Measurements from ENCODE around the gene GASK1B. TPM values are rescaled to one million over a fixed set of nuclear protein-coding genes. Genes with fewer than 3 reads are reported as not detected.

Gene GASK1B
- total and polyA plus RNA-seq, 2 donors (not counting 3 experiments of a cell fraction or from before 2014, with no cell fraction given): 160 to 235 TPM

GRCh38 chr4:158159054-158159717, 13.6 kb downstream of the GASK1B start:
- no peak overlapping the region for H3K4me3 ChIP-seq (replicated peaks in 1 of 3; ENCODE audit: insufficient read depth in 1 of 3, low read depth in 1 of 3, low read length in 3 of 3)
- no peaks in the 10 kb centered on the region for H3K9me3 ChIP-seq (replicated peaks; ENCODE audit: control insufficient read depth, insufficient read depth, low read length)
- peaks cover 74% of the 10 kb centered on the region for H3K4me1 ChIP-seq (ENCODE audit: control insufficient read depth, extremely low read depth, insufficient read depth, low read length)
- H3K27ac ChIP-seq (ENCODE audit: insufficient read depth, low read depth, low read length): peak overlapping the region; percentile 77
- H3K9me1 ChIP-seq (replicated peaks; ENCODE audit: control insufficient read depth, extremely low read depth, insufficient read depth, low read length): no peaks in the 10 kb centered on the region
- intact Hi-C loops (cut with micrococcal nuclease) (no loop called here), dilution Hi-C loops (cut with MboI; ENCODE audit: extremely low pct_ligation_motif_present, low sequenced_read_pairs) (loop anchor here (25.0 kb wide), 1 partner anchor 147 kb away; no protein-coding TSS in a partner anchor)
- POLR2A ChIA-PET: no interaction called here
- peak overlapping the region; percentile 11 for H3K9ac ChIP-seq (replicated peaks; ENCODE audit: extremely low read depth, insufficient read depth, low read length)
- TF ChIP-seq FOS (IDR thresholded peaks at IDR 0.05; ENCODE audit: borderline replicate concordance, insufficient read depth, low read length) (no peak), EZH2 (IDR thresholded peaks at IDR 0.05; ENCODE audit: borderline replicate concordance, low read depth, low read length, severe bottlenecking) (no peak), MYC (IDR thresholded peaks at IDR 0.05; ENCODE audit: low read depth, low read length) (no peak), GATA2 (IDR thresholded peaks at IDR 0.05; ENCODE audit: insufficient read depth, insufficient read length, low read depth, low read length) (no peak), POLR2AphosphoS5 (IDR thresholded peaks at IDR 0.05; ENCODE audit: insufficient read depth, low read depth, low read length) (no peak), POLR2A (IDR thresholded peaks at IDR 0.05; ENCODE audit: low read depth, low read length) (no peak), JUN (IDR thresholded peaks at IDR 0.05; ENCODE audit: borderline replicate concordance, insufficient read depth, insufficient read length, low read depth) (no peak), MAX (IDR thresholded peaks at IDR 0.05; ENCODE audit: insufficient read depth, insufficient read length) (no peak), CTCF (IDR thresholded peaks at IDR 0.05; ENCODE audit: extremely low read depth in 1 of 2, insufficient read depth in 1 of 2, low read depth in 1 of 2, low read length in 2 of 2) (no peak)
- H3K79me2 ChIP-seq (ENCODE audit: control insufficient read depth, insufficient read depth, low read length): peaks cover 83% of the 10 kb centered on the region
- H4K20me1 ChIP-seq (replicated peaks; ENCODE audit: control insufficient read depth, extremely low read depth, insufficient read depth, low read length): peaks cover 2% of the 10 kb centered on the region
- FAIRE-seq: peak; percentile 79
- H3K36me3 ChIP-seq (ENCODE audit: control insufficient read depth in 2 of 2, extremely low read depth in 1 of 2, insufficient read depth in 2 of 2, low read length in 2 of 2): peaks cover 2 to 7% of the 10 kb centered on the region in 2 experiments
- peak overlapping the region; percentile 19 for H3K4me2 ChIP-seq (ENCODE audit: insufficient read depth, low read length)
- H2AFZ ChIP-seq (ENCODE audit: low read depth, low read length): no peak overlapping the region
- no peaks in the 10 kb centered on the region for H3K27me3 ChIP-seq (ENCODE audit: control insufficient read depth in 2 of 2, insufficient read depth in 2 of 2, low read length in 2 of 2)
- BruUV-seq (replicated peaks): no TSS peak
- CTCF ChIA-PET: interaction anchor here (4.8 kb wide), 1 partner anchor 12 kb away, joined by 28 read pairs; no protein-coding TSS in a partner anchor
- DNase-seq (ENCODE audit: low read depth, low spot score): peak; percentile 86
